ENCODE data around the gene ECPAS.
"Not testable (repeated sequence)": the region's sequence is repeated elsewhere in the genome, so short reads cannot be mapped to it uniquely, and the experiment has no call there.

ECPAS gene

GRCh38 chr9:111352545-111352944, 131.6 kb downstream of the ECPAS start:
- no peak for DNase-seq (ENCODE audit: low spot score)
- TF ChIP-seq CTCF (IDR thresholded peaks at IDR 0.05), result no peak

GRCh38 chr9:111350556-111350955, 133.6 kb downstream of the ECPAS start:
- no peak for TF ChIP-seq CTCF (IDR thresholded peaks at IDR 0.05)

More at GRCh38 chr9:111352545-111352944, 131.6 kb downstream of the ECPAS start:
- H3K4me3 ChIP-seq, result no peak overlapping the region
- H3K27ac ChIP-seq, result no peak overlapping the region

GRCh38 chr9:111349766-111350165, 134.4 kb downstream of the ECPAS start:
- no peak overlapping the region for H3K4me3 ChIP-seq
- TF ChIP-seq CTCF (IDR thresholded peaks at IDR 0.05), result no peak
- H3K27ac ChIP-seq, result no peak overlapping the region
- DNase-seq (ENCODE audit: low spot score), result no peak

More at GRCh38 chr9:111350556-111350955, 133.6 kb downstream of the ECPAS start:
- DNase-seq (ENCODE audit: low spot score), result no peak
- Histone ChIP-seq H3K4me3 (no peak overlapping the region), H3K27ac (no peak overlapping the region)

GRCh38 chr9:111348821-111349271, 135.3 kb downstream of the ECPAS start:
- no peak overlapping the region for H3K4me3 ChIP-seq
- DNase-seq (ENCODE audit: low spot score), result no peak
- TF ChIP-seq CTCF (IDR thresholded peaks at IDR 0.05), result no peak
- H3K27ac ChIP-seq, result no peak overlapping the region

- not testable (repeated sequence) for DNase-seq (ENCODE audit: low spot score); H3K4me3 ChIP-seq; H3K27ac ChIP-seq
Observed at GRCh38 chr9:111334318-111334863, 149.8 kb downstream of the ECPAS start.

- no peak for TF ChIP-seq CTCF (IDR thresholded peaks at IDR 0.05)
- no peak for DNase-seq (ENCODE audit: low spot score)
- no peak within 1 kb of the TSS for H3K27ac ChIP-seq
- H3K4me3 ChIP-seq, result no peak within 1 kb of the TSS
Observed at GRCh38 chr9:111330124-111330523, 154.1 kb downstream of the ECPAS start, which contains the start of gene OR2K2. TSS of gene OR2K2 (minus strand) at chr9:111330224. CDS start at chr9:111328433, 1,791 bp downstream.

- no peak for DNase-seq (ENCODE audit: low spot score)
- Histone ChIP-seq H3K4me3 (no peak overlapping the region), H3K27ac (no peak overlapping the region)
- no peak for TF ChIP-seq CTCF (IDR thresholded peaks at IDR 0.05)
Observed at GRCh38 chr9:111320631-111321030, 163.6 kb downstream of the ECPAS start.

Data from coronary artery (tissue), 2 donors.